Upper lobe of left lung (tissue), 6 donors: ENCODE data around the gene CPLX1. TPM values are rescaled to one million over a fixed set of nuclear protein-coding genes. Genes with fewer than 3 reads are reported as not detected.

ENCODE experiments used
- ATAC-seq, 2 donors: fragments of 200-7000 bp; cut with Tn5 transposase; one replicate each; pipeline ENCODE4 v1.9.1; 2022; ENCODE audit warnings: mild to moderate bottlenecking in 2 of 2, moderate library complexity in 2 of 2; ENCODE audit not compliant: low FRiP score in 2 of 2
- DNase-seq, 2 donors: peaks; one replicate each; pipeline ENCODE4 v3.0.0-alpha.2; 2019 to 2020
- H3K27ac ChIP-seq, 4 donors: fragments of 200-600 bp; sonication (generic); one replicate each; pipeline ENCODE4 v1.5.1; 2016 to 2019
- H3K27me3 ChIP-seq, 4 donors: fragments of 200-600 bp; sonication (generic); one replicate each; pipeline ENCODE4 v1.5.1; 2017 to 2019
- H3K36me3 ChIP-seq, 4 donors: fragments of 200-600 bp; sonication (generic); one replicate each; pipeline ENCODE4 v1.5.1; 2016 to 2019
- H3K4me1 ChIP-seq, 4 donors: fragments of 200-600 bp; sonication (generic); one replicate each; pipeline ENCODE4 v1.5.1; 2018 to 2019
- H3K4me3 ChIP-seq, 4 donors: fragments of 200-600 bp; sonication (generic); one replicate each; pipeline ENCODE4 v1.5.1; 2017 to 2019; ENCODE audit warnings: mild to moderate bottlenecking in 2 of 4, moderate library complexity in 1 of 4
- H3K9me3 ChIP-seq, 4 donors: fragments of 200-600 bp; sonication (generic); one replicate each; pipeline ENCODE4 v1.5.1; 2018 to 2019
- EP300 ChIP-seq, 4 donors: sonication (generic); formaldehyde crosslinking; IDR thresholded peaks; one replicate each; pipeline ENCODE4 v1.5.1; 2017; ENCODE audit warnings: antibody characterized with exemption in 4 of 4, control low read depth in 2 of 4
- POLR2A ChIP-seq, 4 donors: fragments of 450-650 bp; IDR thresholded peaks; one replicate each; pipeline ENCODE4 v1.5.1; 2016 to 2017; ENCODE audit warnings: antibody characterized with exemption in 4 of 4, mild to moderate bottlenecking in 2 of 4
- POLR2AphosphoS5 ChIP-seq, 2 donors: sonication (generic); formaldehyde crosslinking; IDR thresholded peaks; one replicate each; pipeline ENCODE4 v1.5.1; 2017; ENCODE audit warnings: antibody characterized with exemption in 2 of 2
- WGBS, 2 donors: methylation state at CpG; one replicate each; pipeline ENCODE4 v1.1.5; 2017 to 2018; 5-methylcytosine and 5-hydroxymethylcytosine counted together
- total RNA-seq, 6 donors: library from RNA; depleted of rRNA in 4 of 6; stranded (reverse); fragments of >200 nt in 4 of 6; gene quantifications; one replicate each; pipeline versions ENCODE4 v1.1.0 to v1.2.1, GENCODE V29; 2016 to 2021
- TF ChIP-seq, protein P1 (sequence below), 6 experiments: fragments of 450-650 bp in 4 of 6; fragments of 200-600 bp in 2 of 6; sonication (generic) in 2 of 6; IDR thresholded peaks; one replicate each; pipeline ENCODE4 v1.5.1; 2016 to 2019; ENCODE audit warnings: antibody characterized with exemption in 6 of 6
- donor health status: DM: no; HTN: no; CAD: no; lungs with moderate emphysema.
- donor health status: DM: no; HTN: yes; CAD: no; lungs with severe emphysema.

CPLX1 gene
- total RNA-seq, 6 donors from 2014 or later = 0.61 to 4.2 (median 1.8) TPM

- Histone ChIP-seq H3K27ac (no peak overlapping the region), H3K4me3 (no peak overlapping the region), H3K9me3 (no peaks in the 10 kb centered on the region), H3K4me1 (peaks cover 23 to 38% (median 27%) of the 10 kb centered on the region in 4 donors), H3K27me3 (peaks cover 2 to 57% (median 38%) of the 10 kb centered on the region in 4 donors), H3K36me3 (no peaks in the 10 kb centered on the region)
- whole genome bisulfite sequencing, 2 donors = 60 to 85% methylated on average over 2 to 17 of the region's 27 CpGs
- TF ChIP-seq, protein P1, sequence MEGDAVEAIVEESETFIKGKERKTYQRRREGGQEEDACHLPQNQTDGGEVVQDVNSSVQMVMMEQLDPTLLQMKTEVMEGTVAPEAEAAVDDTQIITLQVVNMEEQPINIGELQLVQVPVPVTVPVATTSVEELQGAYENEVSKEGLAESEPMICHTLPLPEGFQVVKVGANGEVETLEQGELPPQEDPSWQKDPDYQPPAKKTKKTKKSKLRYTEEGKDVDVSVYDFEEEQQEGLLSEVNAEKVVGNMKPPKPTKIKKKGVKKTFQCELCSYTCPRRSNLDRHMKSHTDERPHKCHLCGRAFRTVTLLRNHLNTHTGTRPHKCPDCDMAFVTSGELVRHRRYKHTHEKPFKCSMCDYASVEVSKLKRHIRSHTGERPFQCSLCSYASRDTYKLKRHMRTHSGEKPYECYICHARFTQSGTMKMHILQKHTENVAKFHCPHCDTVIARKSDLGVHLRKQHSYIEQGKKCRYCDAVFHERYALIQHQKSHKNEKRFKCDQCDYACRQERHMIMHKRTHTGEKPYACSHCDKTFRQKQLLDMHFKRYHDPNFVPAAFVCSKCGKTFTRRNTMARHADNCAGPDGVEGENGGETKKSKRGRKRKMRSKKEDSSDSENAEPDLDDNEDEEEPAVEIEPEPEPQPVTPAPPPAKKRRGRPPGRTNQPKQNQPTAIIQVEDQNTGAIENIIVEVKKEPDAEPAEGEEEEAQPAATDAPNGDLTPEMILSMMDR (IDR thresholded peaks at IDR 0.05) = no peak
- TF ChIP-seq EP300 (IDR thresholded peaks at IDR 0.05) = no peak
- TF ChIP-seq POLR2A (IDR thresholded peaks at IDR 0.05) = no peak
- TF ChIP-seq POLR2AphosphoS5 (IDR thresholded peaks at IDR 0.05) = no peak
- ATAC-seq (no peak), DNase-seq (no peak)
Observed at GRCh38 chr4:789571-790465, 36.1 kb downstream of the CPLX1 start.

DNA sequence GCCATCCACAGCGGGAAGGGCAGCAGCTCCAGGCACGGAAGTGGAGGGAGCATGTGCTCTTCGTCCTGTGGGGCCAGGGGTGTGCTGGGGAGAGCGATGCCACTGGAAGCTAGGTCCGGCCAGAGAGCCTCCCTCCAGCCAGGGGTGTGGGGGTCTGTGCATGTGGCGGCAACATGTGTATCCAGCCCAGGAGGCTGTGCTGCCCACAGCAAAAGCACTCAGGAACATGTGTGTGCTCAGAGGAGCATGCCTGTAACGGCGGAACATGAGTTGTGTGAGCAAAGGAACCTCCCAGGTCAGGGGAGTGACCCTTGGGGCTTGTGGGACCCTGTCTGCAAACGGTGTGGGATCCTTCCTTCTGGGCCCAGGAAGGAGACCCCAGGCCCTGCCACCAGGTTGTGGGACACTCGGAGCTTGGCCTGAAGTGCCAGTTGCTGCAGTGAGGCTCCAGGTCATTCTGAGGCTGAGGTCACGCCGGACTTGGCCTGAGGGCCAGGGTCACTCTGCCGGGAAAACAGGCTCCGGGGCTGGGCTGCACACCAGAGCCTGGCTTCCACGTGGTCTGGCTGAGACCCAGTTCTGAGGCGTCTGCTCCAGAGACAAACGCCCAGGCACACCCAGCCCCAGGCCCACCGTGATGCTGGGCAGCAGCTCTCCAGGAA, 37.2 kb downstream of the CPLX1 start:
- peaks cover 21 to 37% (median 25%) of the 10 kb centered on the region in 4 donors for H3K4me1 ChIP-seq
- no peak for ATAC-seq
- H3K36me3 ChIP-seq = no peaks in the 10 kb centered on the region
- no peak for TF ChIP-seq EP300 (IDR thresholded peaks at IDR 0.05)
- no peak for TF ChIP-seq POLR2AphosphoS5 (IDR thresholded peaks at IDR 0.05)
- no peak for TF ChIP-seq POLR2A (IDR thresholded peaks at IDR 0.05)
- TF ChIP-seq, protein P1 (IDR thresholded peaks at IDR 0.05) = no peak
- H3K27ac ChIP-seq = no peak overlapping the region
- no peak overlapping the region for H3K4me3 ChIP-seq
- H3K9me3 ChIP-seq = no peaks in the 10 kb centered on the region
- 74 to 80% methylated on average over 8 to 12 of the region's 18 CpGs for WGBS, 2 donors
- H3K27me3 ChIP-seq = peaks cover 0 to 50% (median 31%) of the 10 kb centered on the region in 4 donors
- DNase-seq = no peak

- no peaks in the 10 kb centered on the region for H3K9me3 ChIP-seq
- whole genome bisulfite sequencing, 2 donors = 86 to 94% methylated on average over 10 to 19 of the region's 19 CpGs
- TF ChIP-seq, protein P1 (IDR thresholded peaks at IDR 0.05) = no peak
- TF ChIP-seq EP300 (IDR thresholded peaks at IDR 0.05) (no peak), POLR2A (IDR thresholded peaks at IDR 0.05) (no peak), POLR2AphosphoS5 (IDR thresholded peaks at IDR 0.05) (no peak)
- no peaks in the 10 kb centered on the region for H3K36me3 ChIP-seq
- no peak overlapping the region for H3K27ac ChIP-seq
- peaks cover 24 to 40% (median 28%) of the 10 kb centered on the region in 4 donors for H3K4me1 ChIP-seq
- H3K4me3 ChIP-seq = no peak overlapping the region
- H3K27me3 ChIP-seq = peaks cover 0 to 46% (median 28%) of the 10 kb centered on the region in 4 donors
- DNase-seq = no peak
- ATAC-seq = no peak
Observed at GRCh38 chr4:788006-788635, 37.8 kb downstream of the CPLX1 start.

DNA sequence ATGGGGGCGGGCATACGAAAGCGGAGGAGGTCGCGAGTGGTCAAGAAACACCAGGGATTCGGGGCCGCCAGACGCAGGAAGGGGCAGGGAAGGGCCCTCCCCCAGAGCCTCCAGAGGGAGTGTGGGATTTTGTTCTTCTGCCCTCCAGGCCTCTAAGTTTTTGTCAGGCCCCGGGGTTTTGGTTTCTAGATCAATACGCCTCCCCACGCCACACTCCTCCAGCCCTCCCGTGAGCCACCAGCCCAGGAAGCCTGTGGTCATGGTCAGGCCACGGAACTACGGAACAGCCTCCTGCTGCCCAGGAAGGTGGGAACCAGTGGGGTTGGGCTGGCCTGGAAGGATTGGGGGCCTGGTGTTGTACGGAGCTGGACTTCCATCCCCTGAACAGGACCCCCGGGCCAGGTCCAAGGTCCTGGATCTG, 38.4 kb downstream of the CPLX1 start:
- no peaks in the 10 kb centered on the region for H3K9me3 ChIP-seq
- H3K27ac ChIP-seq = peak overlapping the region in 1 of 4 donors; percentile 82
- WGBS, 2 donors = 70 to 83% methylated on average over 12 to 16 of the region's 16 CpGs
- peaks cover 27 to 42% (median 33%) of the 10 kb centered on the region in 4 donors for H3K4me1 ChIP-seq
- TF ChIP-seq POLR2A (IDR thresholded peaks at IDR 0.05) = no peak
- TF ChIP-seq POLR2AphosphoS5 (IDR thresholded peaks at IDR 0.05) = no peak
- TF ChIP-seq, protein P1 (IDR thresholded peaks at IDR 0.05) = no peak
- no peak for TF ChIP-seq EP300 (IDR thresholded peaks at IDR 0.05)
- no peak for DNase-seq
- H3K4me3 ChIP-seq = no peak overlapping the region
- H3K27me3 ChIP-seq = peaks cover 0 to 41% (median 25%) of the 10 kb centered on the region in 4 donors
- ATAC-seq = no peak
- H3K36me3 ChIP-seq = no peaks in the 10 kb centered on the region
